Measurements from ENCODE around the gene LIF.
"Not testable (repeated sequence)": the region's sequence is repeated elsewhere in the genome, so short reads cannot be mapped to it uniquely, and the experiment has no call there.

LIF gene

GRCh38 chr22:30204742-30205111, 41.8 kb downstream of the LIF start:
- H3K36me3 Mint-ChIP-seq = peaks cover 2% of the 10 kb centered on the region
- H3K27me3 Mint-ChIP-seq = peaks cover 12% of the 10 kb centered on the region
- peaks cover 29% of the 10 kb centered on the region for H3K4me1 Mint-ChIP-seq
- CTCF ChIA-PET = interaction anchor here (0.6 kb wide), 1 partner anchor 13 kb away, joined by 4 read pairs; no protein-coding TSS in a partner anchor
- no peak overlapping the region for H3K27ac Mint-ChIP-seq
- DNase-seq = peak; percentile 5
- H3K9me3 Mint-ChIP-seq = peaks cover 3% of the 10 kb centered on the region
- no peak overlapping the region for H3K4me3 Mint-ChIP-seq

DNA sequence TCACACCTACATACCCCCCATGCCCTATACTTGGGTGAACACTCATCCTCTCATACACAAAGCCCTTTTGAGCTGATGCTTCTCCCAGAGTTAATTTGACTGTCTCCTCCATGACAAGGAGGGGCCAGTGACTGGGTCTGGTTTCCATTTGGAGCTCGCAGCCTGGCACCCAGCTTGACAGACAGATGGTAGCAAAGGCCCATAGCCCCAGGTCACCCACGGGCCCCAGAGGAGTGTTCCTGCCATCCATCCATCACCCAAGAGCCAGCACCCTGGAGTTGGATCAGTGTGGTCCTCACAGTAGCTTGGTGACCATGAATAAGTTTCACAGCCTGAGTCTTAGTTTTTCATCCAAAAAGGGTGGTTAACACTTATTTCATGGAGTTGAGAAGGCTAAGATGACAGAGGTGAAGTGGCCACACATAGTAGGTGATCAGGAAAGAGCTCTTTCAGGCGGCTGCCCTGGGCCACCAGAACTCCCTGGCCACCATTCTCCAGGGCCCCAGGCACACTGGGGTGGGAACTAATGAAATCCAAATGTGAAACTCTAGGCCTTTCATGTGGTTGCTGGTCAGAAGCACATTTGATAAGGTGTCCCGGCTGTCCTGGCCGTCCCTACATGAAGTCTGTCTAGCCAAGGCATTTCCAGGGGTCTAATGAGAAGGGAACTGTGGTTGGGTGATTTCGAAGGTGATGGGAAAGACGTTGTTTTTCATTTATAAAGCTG, 42.4 kb downstream of the LIF start:
- Mint-ChIP-seq H3K36me3 (peaks cover 2% of the 10 kb centered on the region), H3K27ac (no peak overlapping the region), H3K4me3 (no peak overlapping the region), H3K9me3 (peaks cover 3% of the 10 kb centered on the region), H3K4me1 (peaks cover 30% of the 10 kb centered on the region), H3K27me3 (peaks cover 10% of the 10 kb centered on the region)
- DNase-seq = no peak
- CTCF ChIA-PET = interaction anchor here (0.6 kb wide), 2 partner anchors 12 to 23 kb away, joined by 3 to 4 read pairs; no protein-coding TSS in a partner anchor

DNA sequence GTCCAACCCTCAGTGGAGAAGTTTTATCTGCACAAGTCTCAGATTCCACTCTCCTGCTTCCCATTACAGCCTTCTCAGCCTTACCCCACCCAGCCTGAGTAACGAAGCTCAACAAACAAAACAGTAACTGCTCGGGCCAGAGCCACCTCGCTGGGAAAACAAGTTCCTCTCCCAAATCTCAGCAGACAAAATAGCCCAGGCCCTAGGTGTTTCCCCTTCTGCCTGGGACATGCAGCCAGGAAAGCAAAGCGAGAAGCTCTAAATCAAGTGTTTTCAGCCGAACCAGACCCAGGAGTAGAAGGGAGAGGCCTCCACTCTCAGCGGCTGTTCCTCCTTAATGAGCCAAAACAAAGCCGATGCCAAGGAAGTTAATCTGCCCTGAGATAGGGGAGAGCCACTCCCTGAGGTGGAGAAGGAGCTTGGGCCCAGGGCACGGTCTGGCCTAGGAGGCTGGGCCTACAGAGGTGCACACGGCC, 44.0 kb downstream of the LIF start:
- Mint-ChIP-seq H3K27ac (no peak overlapping the region), H3K4me1 (peaks cover 32% of the 10 kb centered on the region), H3K4me3 (no peak overlapping the region), H3K27me3 (peaks cover 3% of the 10 kb centered on the region), H3K36me3 (peaks cover 2% of the 10 kb centered on the region), H3K9me3 (peaks cover 3% of the 10 kb centered on the region)
- DNase-seq = no peak
- CTCF ChIA-PET = interaction anchor here (0.9 kb wide), 1 partner anchor 95 kb away, joined by 4 read pairs; no protein-coding TSS in a partner anchor

DNA sequence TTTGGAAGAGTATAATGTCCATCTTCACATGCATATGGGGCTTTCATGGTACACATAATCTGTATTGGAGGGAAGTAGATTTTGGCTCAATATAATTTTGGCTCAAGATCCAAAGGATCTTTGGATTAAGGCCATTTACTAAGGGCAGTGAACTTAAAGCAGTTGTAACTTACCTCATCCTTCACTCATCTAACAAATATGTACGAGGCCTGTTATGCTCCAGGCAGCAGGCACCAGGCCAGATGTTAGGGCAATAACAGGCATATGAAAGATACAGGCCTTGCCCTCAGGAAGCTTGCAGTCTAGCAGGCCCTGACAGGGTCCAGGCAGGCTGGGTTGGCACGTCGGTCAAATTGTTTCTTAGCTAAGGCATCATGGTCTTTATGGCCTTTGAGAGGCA, 44.6 kb downstream of the LIF start:
- H3K27ac Mint-ChIP-seq = no peak overlapping the region
- H3K36me3 Mint-ChIP-seq = peaks cover 2% of the 10 kb centered on the region
- H3K4me3 Mint-ChIP-seq = no peak overlapping the region
- H3K27me3 Mint-ChIP-seq = peaks cover 3% of the 10 kb centered on the region
- H3K4me1 Mint-ChIP-seq = peaks cover 38% of the 10 kb centered on the region
- CTCF ChIA-PET = no interaction called here
- DNase-seq = no peak
- H3K9me3 Mint-ChIP-seq = peaks cover 3% of the 10 kb centered on the region

DNA sequence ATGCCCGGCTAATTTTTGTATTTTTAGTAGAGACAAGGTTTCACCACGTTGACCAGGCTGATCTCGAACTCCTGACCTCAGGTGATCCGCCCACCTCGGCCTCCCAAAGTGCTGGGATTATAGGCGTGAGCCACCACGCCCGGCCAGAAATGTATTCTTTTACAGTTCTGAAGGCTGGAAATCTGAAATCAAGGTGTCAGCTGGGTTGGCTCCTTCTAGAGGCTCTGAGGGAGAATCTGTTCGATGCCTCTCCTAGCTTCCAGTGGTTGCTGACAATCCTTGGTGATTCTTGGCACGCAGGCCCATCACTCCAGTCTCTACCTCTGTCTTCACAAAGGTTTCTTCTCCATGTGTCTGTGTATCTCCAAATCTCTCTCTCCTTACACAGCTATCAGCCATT, 45.7 kb downstream of the LIF start:
- H3K36me3 Mint-ChIP-seq, H3K4me3 Mint-ChIP-seq, CTCF ChIA-PET, DNase-seq, H3K9me3 Mint-ChIP-seq, H3K27me3 Mint-ChIP-seq, H3K27ac Mint-ChIP-seq: not testable (repeated sequence)
- peaks cover 42% of the 10 kb centered on the region for H3K4me1 Mint-ChIP-seq

GRCh38 chr22:30198921-30199320, 47.6 kb downstream of the LIF start:
- peak overlapping the region; percentile 40 for H3K27ac Mint-ChIP-seq
- peaks cover 2% of the 10 kb centered on the region for H3K36me3 Mint-ChIP-seq
- H3K4me1 Mint-ChIP-seq = peaks cover 53% of the 10 kb centered on the region
- H3K27me3 Mint-ChIP-seq = no peaks in the 10 kb centered on the region
- no peak overlapping the region for H3K4me3 Mint-ChIP-seq
- CTCF ChIA-PET = interaction anchor here (1.2 kb wide), 1 partner anchor 91 kb away, joined by 3 read pairs; no protein-coding TSS in a partner anchor
- DNase-seq = no peak
- peaks cover 8% of the 10 kb centered on the region for H3K9me3 Mint-ChIP-seq

- CTCF ChIA-PET = interaction anchor here (0.6 to 1.2 kb wide), 2 partner anchors 90 kb away, joined by 3 read pairs; no protein-coding TSS in a partner anchor
- Mint-ChIP-seq H3K27me3 (no peaks in the 10 kb centered on the region), H3K9me3 (peaks cover 8% of the 10 kb centered on the region), H3K4me3 (no peak overlapping the region), H3K27ac (peak overlapping the region; percentile 40), H3K4me1 (peaks cover 56% of the 10 kb centered on the region), H3K36me3 (peaks cover 2% of the 10 kb centered on the region)
- DNase-seq = no peak
These were observed 48.3 kb downstream of the LIF start for GRCh38 chr22:30198152-30198825.

GRCh38 chr22:30197389-30197788, 49.2 kb downstream of the LIF start:
- peaks cover 8% of the 10 kb centered on the region for H3K36me3 Mint-ChIP-seq
- peaks cover 65% of the 10 kb centered on the region for H3K4me1 Mint-ChIP-seq
- H3K4me3 Mint-ChIP-seq = no peak overlapping the region
- H3K9me3 Mint-ChIP-seq = peaks cover 8% of the 10 kb centered on the region
- DNase-seq = no peak
- H3K27ac Mint-ChIP-seq = peak overlapping the region; percentile 95
- H3K27me3 Mint-ChIP-seq = no peaks in the 10 kb centered on the region
- CTCF ChIA-PET = no interaction called here

DNA sequence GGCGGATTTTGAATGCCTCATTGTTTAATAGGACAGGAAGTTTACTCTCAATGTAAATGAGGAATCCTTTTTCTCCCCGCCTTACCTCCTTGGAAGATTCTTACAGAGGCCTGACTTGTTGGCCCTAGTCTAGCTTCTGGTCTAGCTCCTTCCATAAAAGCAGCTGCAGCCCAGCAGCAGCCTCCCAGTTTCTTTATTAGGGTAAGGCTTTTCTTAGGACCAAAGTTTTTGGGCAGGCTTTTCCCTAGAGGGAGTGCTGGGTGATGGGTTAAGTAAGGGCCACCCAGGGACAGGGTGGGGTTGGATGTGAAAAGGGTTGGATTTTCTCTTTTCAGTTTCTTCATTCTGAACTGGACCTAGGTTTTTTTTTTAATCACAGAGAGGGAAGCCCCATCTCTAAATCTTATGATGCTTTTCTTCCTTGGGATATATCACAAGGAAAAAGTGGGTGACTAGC, 49.7 kb downstream of the LIF start:
- Mint-ChIP-seq H3K27me3 (no peaks in the 10 kb centered on the region), H3K4me1 (peaks cover 69% of the 10 kb centered on the region), H3K36me3 (peaks cover 12% of the 10 kb centered on the region), H3K4me3 (peak overlapping the region; percentile 29), H3K27ac (peak overlapping the region; percentile 95), H3K9me3 (peaks cover 8% of the 10 kb centered on the region)
- DNase-seq = no peak
- CTCF ChIA-PET = interaction anchor here (1.1 to 2.3 kb wide), 2 partner anchors 21 to 89 kb away, joined by 3 to 4 read pairs; no protein-coding TSS in a partner anchor

GRCh38 chr22:30196141-30196879, 50.2 kb downstream of the LIF start:
- peak; percentile 67 for DNase-seq
- peak overlapping the region; percentile 29 for H3K4me3 Mint-ChIP-seq
- H3K4me1 Mint-ChIP-seq = peaks cover 75% of the 10 kb centered on the region
- H3K27ac Mint-ChIP-seq = peak overlapping the region; percentile 95
- peaks cover 10% of the 10 kb centered on the region for H3K36me3 Mint-ChIP-seq
- H3K9me3 Mint-ChIP-seq = peaks cover 5% of the 10 kb centered on the region
- no peaks in the 10 kb centered on the region for H3K27me3 Mint-ChIP-seq
- CTCF ChIA-PET = interaction anchor here (1.1 to 2.3 kb wide), 2 partner anchors 20 to 88 kb away, joined by 3 to 4 read pairs; no protein-coding TSS in a partner anchor

DNA sequence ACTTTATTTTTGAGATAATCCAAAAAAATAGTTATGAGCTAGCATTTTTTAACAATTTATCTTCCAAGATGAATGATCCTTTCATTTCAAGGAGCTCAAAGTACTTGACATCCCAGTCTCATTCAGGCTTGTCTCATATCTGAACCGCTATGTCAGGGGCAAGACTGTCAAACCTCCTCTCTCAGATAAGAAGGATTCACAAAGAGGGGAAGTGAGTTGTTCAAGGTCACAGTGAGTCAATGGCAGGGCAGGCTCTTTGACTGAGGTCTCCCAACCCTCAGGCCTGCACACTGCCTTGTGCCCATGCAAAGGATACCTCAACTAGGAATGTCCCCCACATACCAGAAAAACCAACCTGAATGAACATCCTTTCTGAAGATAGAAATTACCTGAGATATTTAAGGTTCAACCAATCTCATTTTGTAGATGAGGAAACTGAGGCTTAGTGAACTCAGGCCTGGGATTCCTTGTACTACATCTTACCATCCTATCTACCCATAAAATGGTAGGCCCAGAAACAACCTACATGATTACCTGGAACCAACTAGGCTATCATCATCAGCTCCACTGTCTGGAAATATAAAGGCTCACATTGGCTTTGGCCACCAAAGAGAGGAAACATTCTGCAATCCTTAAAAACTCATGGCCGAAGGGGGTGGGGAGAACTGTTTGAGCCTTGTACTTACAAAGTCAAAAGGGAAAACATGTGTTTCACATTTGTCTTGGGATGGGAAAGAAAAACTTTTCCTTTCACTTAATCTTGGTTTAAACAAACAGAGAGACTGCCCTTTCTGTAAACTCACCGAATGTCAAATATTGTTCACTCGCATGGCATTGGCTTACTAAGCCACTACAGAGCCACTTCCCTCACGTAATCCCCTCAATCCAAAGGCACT, 51.1 kb downstream of the LIF start:
- Mint-ChIP-seq H3K27me3 (no peaks in the 10 kb centered on the region), H3K4me3 (peak overlapping the region; percentile 29), H3K4me1 (peaks cover 84% of the 10 kb centered on the region), H3K27ac (peak overlapping the region; percentile 95), H3K9me3 (peaks cover 5% of the 10 kb centered on the region), H3K36me3 (peaks cover 12% of the 10 kb centered on the region)
- CTCF ChIA-PET = interaction anchor here (1.1 to 2.3 kb wide), 2 partner anchors 19 to 87 kb away, joined by 3 to 4 read pairs; no protein-coding TSS in a partner anchor
- DNase-seq = no peak

DNA sequence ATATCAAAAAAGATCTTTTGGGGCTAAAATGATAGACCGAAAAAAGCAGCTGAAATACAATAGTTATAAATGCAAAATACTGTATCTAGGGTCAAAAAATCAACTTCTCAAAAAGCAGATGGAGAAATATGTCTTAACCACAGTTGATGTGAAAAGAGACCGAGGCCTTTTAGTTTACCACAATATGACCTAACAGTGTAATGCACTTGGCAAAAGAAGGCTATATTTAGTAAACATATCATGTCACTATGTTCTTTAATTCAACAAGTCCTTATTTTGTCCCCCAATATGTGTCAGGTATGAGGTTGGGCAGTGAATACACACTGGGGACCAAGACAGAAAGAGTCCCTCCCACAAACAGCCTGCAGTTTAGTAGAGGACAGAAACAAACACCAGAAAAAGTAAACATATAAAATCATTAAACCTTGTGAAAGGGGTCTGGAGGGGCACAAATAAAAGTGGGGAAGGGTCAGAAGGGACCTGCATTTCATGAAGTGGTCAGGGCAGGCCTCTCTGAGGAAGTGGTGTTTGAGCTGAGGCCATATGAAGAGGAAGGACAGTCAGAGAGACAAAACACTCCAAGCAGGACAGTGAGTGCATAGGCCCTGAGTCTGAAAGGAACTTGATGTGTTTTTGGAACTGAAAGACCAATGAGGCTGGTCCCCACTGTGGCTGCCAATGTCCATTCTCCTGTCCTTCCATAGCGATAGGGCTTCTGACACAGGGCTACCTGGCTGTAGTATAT, 53.4 kb downstream of the LIF start:
- peaks cover 94% of the 10 kb centered on the region for H3K4me1 Mint-ChIP-seq
- H3K27ac Mint-ChIP-seq = peak overlapping the region; percentile 75
- CTCF ChIA-PET = no interaction called here
- no peak overlapping the region for H3K4me3 Mint-ChIP-seq
- peaks cover 12% of the 10 kb centered on the region for H3K36me3 Mint-ChIP-seq
- DNase-seq = no peak
- H3K9me3 Mint-ChIP-seq = peaks cover 5% of the 10 kb centered on the region
- no peaks in the 10 kb centered on the region for H3K27me3 Mint-ChIP-seq
